HEK293 (cell line): Measurements from ENCODE around the gene MED8.

Source experiments
- CTCF ChIA-PET: fragments of 350-600 bp; formaldehyde crosslinking; extraction: SDS; loops from one replicate; lab custom pipeline; 2021; ENCODE audit warnings: antibody characterized with exemption; lab: Yijun Ruan, JAX
- POLR2A ChIA-PET: fragments of 300-600 bp; formaldehyde crosslinking; extraction: SDS; loops from one replicate; lab custom pipeline; 2020; ENCODE audit warnings: antibody characterized with exemption, inconsistent platforms; lab: Yijun Ruan, JAX
- H3K27ac ChIP-seq: fragments of 200-500 bp; sonication (Bioruptor generic); 2 replicates; pipeline ENCODE4 v1.5.1; 2014; ENCODE audit warnings: low read depth, low read length, control low read depth, inconsistent platforms; ENCODE audit errors: extremely low read depth
- H3K36me3 ChIP-seq, 2 experiments: fragments of 200-500 bp in 1 of 2; sonication (Bioruptor generic) in 1 of 2; 1 replicate in 1 of 2; 2 replicates in 1 of 2; pipeline ENCODE4 v1.5.1; 2014 to 2017; ENCODE audit warnings: inconsistent platforms in 2 of 2, low read length in 2 of 2; ENCODE audit not compliant: control insufficient read depth in 2 of 2, insufficient read depth in 1 of 2
- H3K4me1 ChIP-seq: fragments of 200-500 bp; sonication (Bioruptor generic); 2 replicates; pipeline ENCODE4 v1.5.1; 2014; ENCODE audit warnings: mild to moderate bottlenecking, low read length, inconsistent platforms; ENCODE audit not compliant: control insufficient read depth, insufficient read depth
- H3K4me3 ChIP-seq: 2 replicates; pipeline ENCODE4 v1.5.1; 2011; ENCODE audit warnings: low read depth, mild to moderate bottlenecking, control low read depth, low read length, moderate library complexity
- H3K9me3 ChIP-seq: fragments of 200-500 bp; sonication (Bioruptor generic); 2 replicates; pipeline ENCODE4 v1.5.1; 2014; ENCODE audit warnings: low read depth, low read length, inconsistent platforms; ENCODE audit not compliant: control insufficient read depth, insufficient read depth
- AEBP2 ChIP-seq: fragments of 450-650 bp; formaldehyde crosslinking; IDR thresholded peaks from 2 replicates; pipeline ENCODE4 v1.5.1; 2016; ENCODE audit warnings: missing biosample characterization, missing genetic modification characterization, borderline replicate concordance
- KLF8 ChIP-seq: fragments of 450-650 bp; formaldehyde crosslinking; IDR thresholded peaks from 2 replicates; pipeline ENCODE4 v1.5.1; 2016; ENCODE audit warnings: missing biosample characterization, missing genetic modification characterization
- PRDM4 ChIP-seq: fragments of 450-650 bp; formaldehyde crosslinking; IDR thresholded peaks from 2 replicates; pipeline ENCODE4 v1.5.1; 2017; ENCODE audit warnings: missing biosample characterization, missing genetic modification characterization
- PRDM6 ChIP-seq: fragments of 450-650 bp; formaldehyde crosslinking; IDR thresholded peaks from 2 replicates; pipeline ENCODE4 v1.5.1; 2017; ENCODE audit warnings: missing biosample characterization, missing genetic modification characterization
- REST ChIP-seq: fragments of 450-650 bp; formaldehyde crosslinking; IDR thresholded peaks from 2 replicates; pipeline ENCODE4 v1.5.1; 2016; ENCODE audit warnings: missing biosample characterization, missing genetic modification characterization
- SALL2 ChIP-seq: fragments of 450-650 bp; formaldehyde crosslinking; IDR thresholded peaks from 2 replicates; pipeline ENCODE4 v1.5.0; 2017; ENCODE audit warnings: missing biosample characterization, mild to moderate bottlenecking, missing genetic modification characterization, borderline replicate concordance
- SCRT2 ChIP-seq: fragments of 450-650 bp; formaldehyde crosslinking; IDR thresholded peaks from 2 replicates; pipeline ENCODE4 v1.5.1; 2016; ENCODE audit warnings: missing biosample characterization, missing genetic modification characterization
- SETDB1 ChIP-seq: IDR thresholded peaks from one replicate; pipeline ENCODE4 v1.6.1; 2017; ENCODE audit warnings: mild to moderate bottlenecking, low read length, moderate library complexity, mixed read lengths; ENCODE audit not compliant: insufficient read length
- TCF7L2 ChIP-seq: IDR thresholded peaks from 2 replicates; pipeline ENCODE4 v1.6.1; 2011; ENCODE audit warnings: low read depth, mild to moderate bottlenecking, inconsistent platforms, low read length, moderate library complexity, borderline replicate concordance
- TRIM28 ChIP-seq: IDR thresholded peaks from 2 replicates; pipeline ENCODE4 v1.6.1; 2011; ENCODE audit warnings: low read length, control low read depth, borderline replicate concordance
- WT1 ChIP-seq: fragments of 450-650 bp; formaldehyde crosslinking; IDR thresholded peaks from 2 replicates; pipeline ENCODE4 v1.5.1; 2016; ENCODE audit warnings: missing biosample characterization, missing genetic modification characterization
- ZBTB20 ChIP-seq: fragments of 450-650 bp; formaldehyde crosslinking; IDR thresholded peaks from 2 replicates; pipeline ENCODE4 v1.5.1; 2016; ENCODE audit warnings: missing biosample characterization, missing genetic modification characterization
- ZBTB48 ChIP-seq: fragments of 450-650 bp; formaldehyde crosslinking; IDR thresholded peaks from 2 replicates; pipeline ENCODE4 v1.5.1; 2016; ENCODE audit warnings: missing biosample characterization, missing genetic modification characterization
- ZBTB7A ChIP-seq: fragments of 450-650 bp; formaldehyde crosslinking; IDR thresholded peaks from 2 replicates; pipeline ENCODE4 v1.5.1; 2016; ENCODE audit warnings: low read depth, missing biosample characterization, missing genetic modification characterization
- ZFP37 ChIP-seq: fragments of 450-650 bp; formaldehyde crosslinking; IDR thresholded peaks from 2 replicates; pipeline ENCODE4 v1.5.1; 2016; ENCODE audit warnings: missing biosample characterization, missing genetic modification characterization
- ZNF138 ChIP-seq: fragments of 450-650 bp; formaldehyde crosslinking; IDR thresholded peaks from 2 replicates; pipeline ENCODE4 v1.5.1; 2016; ENCODE audit warnings: missing biosample characterization, missing genetic modification characterization, borderline replicate concordance
- ZNF175 ChIP-seq: fragments of 450-650 bp; formaldehyde crosslinking; IDR thresholded peaks from 2 replicates; pipeline ENCODE4 v1.5.1; 2016; ENCODE audit warnings: missing biosample characterization, missing genetic modification characterization
- ZNF404 ChIP-seq: fragments of 450-650 bp; formaldehyde crosslinking; IDR thresholded peaks from 2 replicates; pipeline ENCODE4 v1.5.1; 2017; ENCODE audit warnings: missing biosample characterization, missing genetic modification characterization
- ZNF423 ChIP-seq: fragments of 450-650 bp; formaldehyde crosslinking; IDR thresholded peaks from 2 replicates; pipeline ENCODE4 v1.5.1; 2016; ENCODE audit warnings: missing biosample characterization, missing genetic modification characterization
- ZNF473 ChIP-seq: fragments of 450-650 bp; formaldehyde crosslinking; IDR thresholded peaks from 2 replicates; pipeline ENCODE4 v1.5.1; 2017; ENCODE audit warnings: missing biosample characterization, missing genetic modification characterization
- ZNF530 ChIP-seq: fragments of 450-650 bp; formaldehyde crosslinking; IDR thresholded peaks from 2 replicates; pipeline ENCODE4 v1.5.1; 2016; ENCODE audit warnings: low read depth, missing biosample characterization, missing genetic modification characterization
- ZNF561 ChIP-seq: fragments of 450-650 bp; IDR thresholded peaks from 2 replicates; pipeline ENCODE4 v1.5.1; 2018; ENCODE audit warnings: missing biosample characterization, missing genetic modification characterization, borderline replicate concordance
- ZNF76 ChIP-seq: fragments of 450-650 bp; formaldehyde crosslinking; IDR thresholded peaks from 2 replicates; pipeline ENCODE4; 2016; ENCODE audit warnings: low read depth, missing biosample characterization, missing genetic modification characterization, borderline replicate concordance
- ZNF843 ChIP-seq: fragments of 450-650 bp; formaldehyde crosslinking; IDR thresholded peaks from 2 replicates; pipeline ENCODE4 v1.5.1; 2016; ENCODE audit warnings: missing biosample characterization, missing genetic modification characterization
- ZSCAN16 ChIP-seq: fragments of 450-650 bp; formaldehyde crosslinking; IDR thresholded peaks from 2 replicates; pipeline ENCODE4 v1.5.1; 2016; ENCODE audit warnings: missing biosample characterization, missing genetic modification characterization
- ZSCAN23 ChIP-seq: fragments of 450-650 bp; formaldehyde crosslinking; IDR thresholded peaks from 2 replicates; pipeline ENCODE4 v1.5.1; 2016; ENCODE audit warnings: missing biosample characterization, missing genetic modification characterization
- ZSCAN5A ChIP-seq: fragments of 450-650 bp; formaldehyde crosslinking; IDR thresholded peaks from 2 replicates; pipeline ENCODE4 v1.5.1; 2016; ENCODE audit warnings: missing biosample characterization, missing genetic modification characterization

The MED8 gene

GRCh38 chr1:43437031-43437973 lies 47.7 kb upstream of the MED8 start (continued):
- TF ChIP-seq AEBP2 (no peak), WT1 (tag by site-specific recombination) (no peak), ZNF473 (tag by site-specific recombination) (no peak), ZNF138 (tag by site-specific recombination) (no peak), ZNF423 (tag by site-specific recombination) (no peak), ZSCAN16 (no peak), ZNF404 (no peak), ZNF561 (tag by site-specific recombination) (no peak), TCF7L2 (no peak)

GRCh38 chr1:43436371-43436770 lies 46.8 kb upstream of the MED8 start:
- POLR2A ChIA-PET, result interaction anchor here (0.6 kb wide), 1 partner anchor 141 kb away, joined by 5 read pairs; no protein-coding TSS in a partner anchor

More at GRCh38 chr1:43436371-43436770, 46.8 kb upstream of the MED8 start:
- no peak overlapping the region for H3K27ac ChIP-seq
- H3K4me1 ChIP-seq, result no peaks in the 10 kb centered on the region
- peaks cover 3 to 100% of the 10 kb centered on the region in 2 experiments; a peak in 2 of 3 replicates for H3K36me3 ChIP-seq
- H3K9me3 ChIP-seq, result no peaks in the 10 kb centered on the region
- CTCF ChIA-PET, result interaction anchor here (0.6 kb wide), 1 partner anchor 35 kb away, joined by 3 read pairs; no protein-coding TSS in a partner anchor
- H3K4me3 ChIP-seq, result no peak overlapping the region
- TF ChIP-seq ZBTB20 (tag by site-specific recombination) (no peak), PRDM4 (no peak), ZNF175 (tag by site-specific recombination) (no peak), ZSCAN5A (tag by site-specific recombination) (no peak), ZNF843 (tag by site-specific recombination) (no peak), ZBTB7A (tag by site-specific recombination) (no peak), SALL2 (no peak), SETDB1 (no peak), ZNF76 (tag by site-specific recombination) (no peak), TRIM28 (no peak), REST (no peak), ZNF530 (no peak), ZSCAN23 (tag by site-specific recombination) (no peak), PRDM6 (tag by site-specific recombination) (no peak), SCRT2 (tag by site-specific recombination) (no peak), ZFP37 (tag by site-specific recombination) (no peak), ZBTB48 (tag by site-specific recombination) (no peak), KLF8 (tag by site-specific recombination) (no peak)
